HepG2 (cell line): ENCODE measurements around the gene MRPL14. TPM values are rescaled to one million over a fixed set of nuclear protein-coding genes. Genes with fewer than 3 reads are reported as not detected.

ENCODE experiments used
- HMG20A ChIP-seq: IDR thresholded peaks from 2 replicates; pipeline ENCODE4 v1.6.1; 2016; ENCODE audit warnings: borderline replicate concordance
- KDM5A ChIP-seq: fragments of 200-600 bp; sonication (generic); IDR thresholded peaks from 2 replicates; pipeline ENCODE4 v1.7.0; 2018; ENCODE audit warnings: antibody characterized with exemption, mild to moderate bottlenecking, low read length, borderline replicate concordance
- MEF2D ChIP-seq: sonication (generic); formaldehyde crosslinking; IDR thresholded peaks from 2 replicates; pipeline ENCODE4 v1.5.1; 2020; ENCODE audit warnings: mild to moderate bottlenecking, missing genetic modification reagents
- MTA1 ChIP-seq: sonication (generic); formaldehyde crosslinking; IDR thresholded peaks from 2 replicates; pipeline ENCODE4 v1.4.0; 2020; ENCODE audit warnings: missing genetic modification reagents, mild to moderate bottlenecking, borderline replicate concordance
- NKX3-1 ChIP-seq: sonication (generic); formaldehyde crosslinking; IDR thresholded peaks from 2 replicates; pipeline ENCODE4 v1.5.0; 2020; ENCODE audit warnings: missing genetic modification reagents
- RBFOX2 ChIP-seq: fragments of 200-400 bp; formaldehyde crosslinking; IDR thresholded peaks from 2 replicates; pipeline ENCODE4 v1.6.1; 2017; ENCODE audit warnings: low read depth, mild to moderate bottlenecking, low read length
- TAF1 ChIP-seq: sonication (generic); formaldehyde crosslinking; IDR thresholded peaks from 2 replicates; pipeline ENCODE4 v1.4.0; 2020; ENCODE audit warnings: missing genetic modification reagents
- TBX2 ChIP-seq: sonication (generic); formaldehyde crosslinking; IDR thresholded peaks from 2 replicates; pipeline ENCODE4 v1.5.0; 2020; ENCODE audit warnings: missing genetic modification reagents, mild to moderate bottlenecking, borderline replicate concordance
- ZNF44 ChIP-seq: sonication (generic); formaldehyde crosslinking; IDR thresholded peaks from 2 replicates; pipeline ENCODE4 v1.5.1; 2020; ENCODE audit warnings: mild to moderate bottlenecking, missing genetic modification reagents
- ZNF543 ChIP-seq: sonication (generic); formaldehyde crosslinking; IDR thresholded peaks from 2 replicates; pipeline ENCODE4 v1.4.0; 2020; ENCODE audit warnings: mild to moderate bottlenecking, missing genetic modification reagents
- ZNF709 ChIP-seq: sonication (generic); formaldehyde crosslinking; IDR thresholded peaks from 2 replicates; pipeline ENCODE4 v1.5.0; 2020; ENCODE audit warnings: mild to moderate bottlenecking, missing genetic modification reagents
- ZNF816 ChIP-seq: sonication (generic); formaldehyde crosslinking; IDR thresholded peaks from 2 replicates; pipeline ENCODE4 v1.8.0; 2022; ENCODE audit warnings: missing genetic modification reagents, mild to moderate bottlenecking, borderline replicate concordance
- polyA plus RNA-seq, 8 experiments: library from polyadenylated mRNA; depleted of rRNA in 3 of 8; stranded (reverse) in 7 of 8; unstranded in 1 of 8; fragments of >200 nt; fragmentation: Illumina TruSeq in 4 of 8; extraction: Trizol in 4 of 8; gene quantifications; 2 replicates each; pipeline versions ENCODE4 v1.2.1 to v1.2.3, GENCODE V29; 2011 to 2016; ENCODE audit warnings: low read depth in 4 of 8, missing spikeins in 1 of 8, mixed read lengths in 1 of 8; ENCODE audit not compliant: insufficient read depth in 1 of 8
- total RNA-seq, 5 experiments: library from RNA; depleted of rRNA; stranded (reverse); fragments of >200 nt; fragmentation: Illumina TruSeq; extraction: Trizol; gene quantifications; 2 replicates each; pipeline ENCODE4 v1.2.3, GENCODE V29; 2016; ENCODE audit warnings: low read depth in 1 of 5
- TF ChIP-seq, protein P1 (sequence below): sonication (generic); formaldehyde crosslinking; IDR thresholded peaks from 2 replicates; pipeline ENCODE4 v1.4.0; 2020; ENCODE audit warnings: missing genetic modification reagents
- TF ChIP-seq, protein P2 (sequence below): sonication (generic); formaldehyde crosslinking; IDR thresholded peaks from 2 replicates; pipeline ENCODE4 v1.8.0; 2023; ENCODE audit warnings: mild to moderate bottlenecking, missing genetic modification reagents
- TF ChIP-seq, protein P3 (sequence below): sonication (generic); formaldehyde crosslinking; IDR thresholded peaks from 2 replicates; pipeline ENCODE4 v1.4.0; 2020; ENCODE audit warnings: missing genetic modification reagents, borderline replicate concordance
- TF ChIP-seq, protein P4 (sequence below): sonication (generic); formaldehyde crosslinking; conservative IDR thresholded peaks from 2 replicates; pipeline ENCODE4 v1.4.0; 2020; ENCODE audit warnings: missing genetic modification reagents
- TF ChIP-seq, protein P5 (sequence below): sonication (generic); formaldehyde crosslinking; IDR thresholded peaks from 2 replicates; pipeline ENCODE4 v1.4.0; 2020; ENCODE audit warnings: missing genetic modification reagents
- TF ChIP-seq, protein P6 (sequence below): IDR thresholded peaks from 2 replicates; pipeline ENCODE4 v1.6.1; 2016; ENCODE audit warnings: missing genetic modification reagents, missing compliant biosample characterization

Gene MRPL14
- total and polyA plus RNA-seq, 2 of the 13 experiments (the other 11 are each of a cell fraction or from before 2014, with no cell fraction given) = 157 to 178 TPM

DNA sequence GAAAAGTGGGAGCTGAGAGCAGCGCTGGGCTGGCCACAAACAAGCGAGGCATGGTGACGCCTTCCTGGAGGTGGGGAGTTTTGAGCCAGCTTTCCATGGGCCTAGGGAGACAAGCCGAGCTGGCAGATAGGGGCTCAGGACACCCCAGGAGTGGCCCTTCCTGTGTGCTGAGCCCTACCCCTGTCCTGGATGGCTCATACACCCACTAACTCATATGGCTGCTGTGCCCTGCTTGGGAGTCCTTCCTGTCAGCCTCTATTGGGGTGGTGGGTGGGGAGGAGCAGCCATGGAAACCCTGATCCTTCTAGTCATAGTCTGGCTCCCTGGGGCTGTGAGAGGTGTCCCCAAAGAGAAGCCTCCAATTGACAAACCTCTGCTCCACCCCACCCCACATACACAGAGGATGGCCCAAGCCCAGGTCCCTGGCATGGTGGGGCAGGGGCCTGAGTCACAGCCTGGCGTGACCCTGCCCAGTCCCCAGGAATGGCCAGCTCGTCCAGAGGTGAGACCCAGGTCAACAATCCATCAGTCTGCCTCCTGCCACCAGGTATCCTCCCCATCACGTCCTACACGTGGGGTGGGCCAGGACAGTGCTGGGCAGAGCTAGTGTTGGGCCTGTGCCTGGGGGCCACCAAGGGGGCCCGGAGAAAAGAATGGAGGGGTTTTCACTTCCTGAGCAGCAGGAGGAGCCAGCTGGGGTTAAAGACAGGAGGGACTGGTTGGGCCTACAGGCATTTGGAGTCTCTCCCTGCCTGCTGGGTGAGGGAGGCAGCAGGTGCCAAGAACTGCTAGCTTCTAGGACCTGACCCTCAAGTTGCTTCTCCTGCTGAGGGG is 52.2 kb downstream of the MRPL14 start (continued):
- TF ChIP-seq HMG20A (CRISPR knock-in tag) (peak; percentile 67; the same call in 1 of the 2 replicates), ZNF543 (CRISPR knock-in tag) (peak; percentile 27; the same call in 1 of the 2 replicates), NKX3-1 (CRISPR knock-in tag) (peak; percentile 10; the same call in 1 of the 2 replicates), ZNF44 (peak; percentile 34; the same call in 1 of the 2 replicates), TBX2 (CRISPR knock-in tag) (peak; percentile 95), MTA1 (CRISPR knock-in tag) (peak; percentile 82; the same call in 1 of the 2 replicates), TAF1 (CRISPR knock-in tag) (no peak; the same call in 1 of the 2 replicates), ZNF816 (CRISPR knock-in tag) (peak; percentile 23; the same call in 1 of the 2 replicates), KDM5A (no peak), RBFOX2 (peak; percentile 15; the same call in 1 of the 2 replicates), MEF2D (peak; percentile 86), ZNF709 (CRISPR knock-in tag) (peak; percentile 40)
- TF ChIP-seq, protein P1, sequence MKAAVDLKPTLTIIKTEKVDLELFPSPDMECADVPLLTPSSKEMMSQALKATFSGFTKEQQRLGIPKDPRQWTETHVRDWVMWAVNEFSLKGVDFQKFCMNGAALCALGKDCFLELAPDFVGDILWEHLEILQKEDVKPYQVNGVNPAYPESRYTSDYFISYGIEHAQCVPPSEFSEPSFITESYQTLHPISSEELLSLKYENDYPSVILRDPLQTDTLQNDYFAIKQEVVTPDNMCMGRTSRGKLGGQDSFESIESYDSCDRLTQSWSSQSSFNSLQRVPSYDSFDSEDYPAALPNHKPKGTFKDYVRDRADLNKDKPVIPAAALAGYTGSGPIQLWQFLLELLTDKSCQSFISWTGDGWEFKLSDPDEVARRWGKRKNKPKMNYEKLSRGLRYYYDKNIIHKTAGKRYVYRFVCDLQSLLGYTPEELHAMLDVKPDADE (CRISPR knock-in tag) = peak; percentile 87; the same call in 1 of the 2 replicates
- TF ChIP-seq, protein P2, sequence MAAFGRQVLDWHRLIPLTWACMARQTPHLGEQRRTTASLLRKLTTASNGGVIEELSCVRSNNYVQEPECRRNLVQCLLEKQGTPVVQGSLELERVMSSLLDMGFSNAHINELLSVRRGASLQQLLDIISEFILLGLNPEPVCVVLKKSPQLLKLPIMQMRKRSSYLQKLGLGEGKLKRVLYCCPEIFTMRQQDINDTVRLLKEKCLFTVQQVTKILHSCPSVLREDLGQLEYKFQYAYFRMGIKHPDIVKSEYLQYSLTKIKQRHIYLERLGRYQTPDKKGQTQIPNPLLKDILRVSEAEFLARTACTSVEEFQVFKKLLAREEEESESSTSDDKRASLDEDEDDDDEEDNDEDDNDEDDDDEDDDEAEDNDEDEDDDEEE (CRISPR knock-in tag) = peak; percentile 93; the same call in 1 of the 2 replicates
- TF ChIP-seq, protein P3, sequence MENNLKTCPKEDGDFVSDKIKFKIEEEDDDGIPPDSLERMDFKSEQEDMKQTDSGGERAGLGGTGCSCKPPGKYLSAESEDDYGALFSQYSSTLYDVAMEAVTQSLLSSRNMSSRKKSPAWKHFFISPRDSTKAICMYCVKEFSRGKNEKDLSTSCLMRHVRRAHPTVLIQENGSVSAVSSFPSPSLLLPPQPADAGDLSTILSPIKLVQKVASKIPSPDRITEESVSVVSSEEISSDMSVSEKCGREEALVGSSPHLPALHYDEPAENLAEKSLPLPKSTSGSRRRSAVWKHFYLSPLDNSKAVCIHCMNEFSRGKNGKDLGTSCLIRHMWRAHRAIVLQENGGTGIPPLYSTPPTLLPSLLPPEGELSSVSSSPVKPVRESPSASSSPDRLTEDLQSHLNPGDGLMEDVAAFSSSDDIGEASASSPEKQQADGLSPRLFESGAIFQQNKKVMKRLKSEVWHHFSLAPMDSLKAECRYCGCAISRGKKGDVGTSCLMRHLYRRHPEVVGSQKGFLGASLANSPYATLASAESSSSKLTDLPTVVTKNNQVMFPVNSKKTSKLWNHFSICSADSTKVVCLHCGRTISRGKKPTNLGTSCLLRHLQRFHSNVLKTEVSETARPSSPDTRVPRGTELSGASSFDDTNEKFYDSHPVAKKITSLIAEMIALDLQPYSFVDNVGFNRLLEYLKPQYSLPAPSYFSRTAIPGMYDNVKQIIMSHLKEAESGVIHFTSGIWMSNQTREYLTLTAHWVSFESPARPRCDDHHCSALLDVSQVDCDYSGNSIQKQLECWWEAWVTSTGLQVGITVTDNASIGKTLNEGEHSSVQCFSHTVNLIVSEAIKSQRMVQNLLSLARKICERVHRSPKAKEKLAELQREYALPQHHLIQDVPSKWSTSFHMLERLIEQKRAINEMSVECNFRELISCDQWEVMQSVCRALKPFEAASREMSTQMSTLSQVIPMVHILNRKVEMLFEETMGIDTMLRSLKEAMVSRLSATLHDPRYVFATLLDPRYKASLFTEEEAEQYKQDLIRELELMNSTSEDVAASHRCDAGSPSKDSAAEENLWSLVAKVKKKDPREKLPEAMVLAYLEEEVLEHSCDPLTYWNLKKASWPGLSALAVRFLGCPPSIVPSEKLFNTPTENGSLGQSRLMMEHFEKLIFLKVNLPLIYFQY (CRISPR knock-in tag) = peak; percentile 94
- TF ChIP-seq, protein P4, sequence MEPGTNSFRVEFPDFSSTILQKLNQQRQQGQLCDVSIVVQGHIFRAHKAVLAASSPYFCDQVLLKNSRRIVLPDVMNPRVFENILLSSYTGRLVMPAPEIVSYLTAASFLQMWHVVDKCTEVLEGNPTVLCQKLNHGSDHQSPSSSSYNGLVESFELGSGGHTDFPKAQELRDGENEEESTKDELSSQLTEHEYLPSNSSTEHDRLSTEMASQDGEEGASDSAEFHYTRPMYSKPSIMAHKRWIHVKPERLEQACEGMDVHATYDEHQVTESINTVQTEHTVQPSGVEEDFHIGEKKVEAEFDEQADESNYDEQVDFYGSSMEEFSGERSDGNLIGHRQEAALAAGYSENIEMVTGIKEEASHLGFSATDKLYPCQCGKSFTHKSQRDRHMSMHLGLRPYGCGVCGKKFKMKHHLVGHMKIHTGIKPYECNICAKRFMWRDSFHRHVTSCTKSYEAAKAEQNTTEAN = 0 out of 2 replicates have a peak, but pooled peaks have one; percentile 39
- TF ChIP-seq, protein P5, sequence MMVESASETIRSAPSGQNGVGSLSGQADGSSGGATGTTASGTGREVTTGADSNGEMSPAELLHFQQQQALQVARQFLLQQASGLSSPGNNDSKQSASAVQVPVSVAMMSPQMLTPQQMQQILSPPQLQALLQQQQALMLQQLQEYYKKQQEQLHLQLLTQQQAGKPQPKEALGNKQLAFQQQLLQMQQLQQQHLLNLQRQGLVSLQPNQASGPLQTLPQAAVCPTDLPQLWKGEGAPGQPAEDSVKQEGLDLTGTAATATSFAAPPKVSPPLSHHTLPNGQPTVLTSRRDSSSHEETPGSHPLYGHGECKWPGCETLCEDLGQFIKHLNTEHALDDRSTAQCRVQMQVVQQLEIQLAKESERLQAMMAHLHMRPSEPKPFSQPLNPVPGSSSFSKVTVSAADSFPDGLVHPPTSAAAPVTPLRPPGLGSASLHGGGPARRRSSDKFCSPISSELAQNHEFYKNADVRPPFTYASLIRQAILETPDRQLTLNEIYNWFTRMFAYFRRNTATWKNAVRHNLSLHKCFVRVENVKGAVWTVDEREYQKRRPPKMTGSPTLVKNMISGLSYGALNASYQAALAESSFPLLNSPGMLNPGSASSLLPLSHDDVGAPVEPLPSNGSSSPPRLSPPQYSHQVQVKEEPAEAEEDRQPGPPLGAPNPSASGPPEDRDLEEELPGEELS (CRISPR knock-in tag) = peak; percentile 18
- TF ChIP-seq, protein P6, sequence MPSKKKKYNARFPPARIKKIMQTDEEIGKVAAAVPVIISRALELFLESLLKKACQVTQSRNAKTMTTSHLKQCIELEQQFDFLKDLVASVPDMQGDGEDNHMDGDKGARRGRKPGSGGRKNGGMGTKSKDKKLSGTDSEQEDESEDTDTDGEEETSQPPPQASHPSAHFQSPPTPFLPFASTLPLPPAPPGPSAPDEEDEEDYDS = peak; percentile 97
